Epithelial cell of esophagus (primary cell): ENCODE results near the gene RCOR2.
"Not testable (repeated sequence)": the region's sequence is repeated elsewhere in the genome, so short reads cannot be mapped to it uniquely, and the experiment has no call there.

Source experiments
- DNase-seq: peaks from one replicate; pipeline ENCODE4 v3.0.0; 2010; ENCODE audit warnings: low read depth
- H3K4me3 ChIP-seq: 2 replicates; pipeline ENCODE4 v1.5.1; 2011; ENCODE audit warnings: mild to moderate bottlenecking, low read length, control low read depth
- CTCF ChIP-seq: IDR thresholded peaks from 2 replicates; pipeline ENCODE4 v1.5.1; 2011; ENCODE audit warnings: low read depth, mild to moderate bottlenecking, low read length, control low read depth, inconsistent platforms; ENCODE audit not compliant: insufficient read depth; ENCODE audit errors: missing control alignments

Gene RCOR2

GRCh38 chr11:63916837-63917691 lies at the start of gene RCOR2:
TSS of gene RCOR2 (minus strand) at chr11:63917164. CDS start at chr11:63916456, 708 bp downstream.
- no peak for TF ChIP-seq CTCF
- DNase-seq = peak; percentile 81
- H3K4me3 ChIP-seq = peak within 1 kb of the TSS; percentile 47

GRCh38 chr11:63966444-63966843 lies 49.5 kb upstream of the RCOR2 start:
- no peak for TF ChIP-seq CTCF
- H3K4me3 ChIP-seq = no peak overlapping the region
- DNase-seq = no peak

- DNase-seq, H3K4me3 ChIP-seq: not testable (repeated sequence)
Observed at GRCh38 chr11:63963895-63964294, 46.9 kb upstream of the RCOR2 start.

- no peak overlapping the region for H3K4me3 ChIP-seq
- no peak for TF ChIP-seq CTCF
- peak; percentile 82 for DNase-seq
Observed at GRCh38 chr11:63961608-63962412, 44.8 kb upstream of the RCOR2 start.

GRCh38 chr11:63958008-63958407 lies 41.0 kb upstream of the RCOR2 start:
- TF ChIP-seq CTCF = no peak
- DNase-seq = no peak
- no peak overlapping the region for H3K4me3 ChIP-seq

GRCh38 chr11:63952570-63952969 lies 35.6 kb upstream of the RCOR2 start:
- no peak overlapping the region for H3K4me3 ChIP-seq

More at GRCh38 chr11:63952570-63952969, 35.6 kb upstream of the RCOR2 start:
- no peak for TF ChIP-seq CTCF
- DNase-seq = peak; percentile 75
